Mesenchymal stem cell (in vitro differentiated cells and primary cell): ENCODE results near the gene GNAZ.

Experiments
- DNase-seq: peaks from one replicate; pipeline ENCODE4 v3.0.0-alpha.2; 2013
- H2AFZ ChIP-seq: one replicate; pipeline ENCODE4 v1.6.1; 2013; ENCODE audit warnings: low read depth, mild to moderate bottlenecking, control low read depth, inconsistent platforms, low read length, moderate library complexity
- H2AK5ac ChIP-seq: 2 replicates; pipeline ENCODE4 v1.6.1; 2013; ENCODE audit warnings: low read length, moderate library complexity, mild to moderate bottlenecking, inconsistent platforms; ENCODE audit not compliant: severe bottlenecking
- H2BK120ac ChIP-seq: one replicate; pipeline ENCODE4 v1.6.1; 2013; ENCODE audit warnings: low read depth, mild to moderate bottlenecking, inconsistent platforms, low read length, moderate library complexity
- H2BK12ac ChIP-seq, 2 experiments: one replicate each; pipeline ENCODE4 v1.6.1; 2013; ENCODE audit warnings: inconsistent platforms in 2 of 2, low read length in 2 of 2, mild to moderate bottlenecking in 2 of 2, moderate library complexity in 2 of 2, control low read depth in 1 of 2
- H2BK15ac ChIP-seq: one replicate; pipeline ENCODE4 v1.6.1; 2013; ENCODE audit warnings: mild to moderate bottlenecking, low read depth, inconsistent platforms; ENCODE audit not compliant: poor library complexity, severe bottlenecking
- H2BK5ac ChIP-seq: 2 replicates; pipeline ENCODE4 v1.6.1; 2013; ENCODE audit warnings: low read depth, mild to moderate bottlenecking, low read length, control low read depth, inconsistent platforms; ENCODE audit not compliant: poor library complexity, severe bottlenecking
- H3K14ac ChIP-seq, 2 experiments: one replicate each; pipeline ENCODE4 v1.6.1; 2013; ENCODE audit warnings: inconsistent platforms in 2 of 2, low read length in 2 of 2, control low read depth in 1 of 2, mild to moderate bottlenecking in 1 of 2, moderate library complexity in 1 of 2
- H3K18ac ChIP-seq, 2 experiments: one replicate each; pipeline ENCODE4 v1.6.1; 2013; ENCODE audit warnings: inconsistent platforms in 2 of 2, low read length in 2 of 2, control low read depth in 1 of 2, low read depth in 1 of 2, mild to moderate bottlenecking in 1 of 2
- H3K23ac ChIP-seq, 2 experiments: one replicate each; pipeline ENCODE4 v1.6.1; 2013; ENCODE audit warnings: inconsistent platforms in 2 of 2, low read length in 2 of 2, mild to moderate bottlenecking in 2 of 2, moderate library complexity in 2 of 2, control low read depth in 1 of 2
- H3K27ac ChIP-seq: 2 replicates; pipeline ENCODE4 v1.5.1; 2013; ENCODE audit warnings: mild to moderate bottlenecking, moderate library complexity, low read length, control low read depth, inconsistent platforms; ENCODE audit not compliant: poor library complexity, severe bottlenecking
- H3K27me3 ChIP-seq, 2 experiments: 2 replicates each; pipeline versions ENCODE4 v1.6.1 to v1.7.0; 2013; ENCODE audit warnings: low read length in 2 of 2, mild to moderate bottlenecking in 2 of 2, moderate library complexity in 2 of 2, control low read depth in 1 of 2, inconsistent platforms in 1 of 2; ENCODE audit not compliant: control insufficient read depth in 1 of 2, insufficient read depth in 1 of 2
- H3K36me3 ChIP-seq, 2 experiments: 2 replicates each; pipeline versions ENCODE4 v1.6.1 to v1.7.0; 2013; ENCODE audit warnings: low read length in 2 of 2, control low read depth in 1 of 2, inconsistent platforms in 1 of 2, low read depth in 1 of 2, mild to moderate bottlenecking in 1 of 2; ENCODE audit not compliant: insufficient read depth in 2 of 2, control insufficient read depth in 1 of 2
- H3K4ac ChIP-seq, 2 experiments: one replicate each; pipeline ENCODE4 v1.6.1; 2013; ENCODE audit warnings: inconsistent platforms in 2 of 2, low read length in 2 of 2, mild to moderate bottlenecking in 2 of 2, moderate library complexity in 2 of 2, control low read depth in 1 of 2, low read depth in 1 of 2
- H3K4me1 ChIP-seq: 2 replicates; pipeline ENCODE4 v1.6.1; 2013; ENCODE audit warnings: low read depth, low read length, control low read depth; ENCODE audit not compliant: control insufficient read depth, insufficient read depth
- H3K4me2 ChIP-seq: 2 replicates; pipeline ENCODE4 v1.6.1; 2013; ENCODE audit warnings: low read length, mild to moderate bottlenecking, inconsistent platforms; ENCODE audit not compliant: poor library complexity, severe bottlenecking
- H3K4me3 ChIP-seq, 2 experiments: 2 replicates each; pipeline versions ENCODE4 v1.5.1 to v1.7.0; 2013; ENCODE audit warnings: low read length in 2 of 2, mild to moderate bottlenecking in 2 of 2, control low read depth in 1 of 2, low read depth in 1 of 2; ENCODE audit not compliant: insufficient read depth in 1 of 2
- H3K79me1 ChIP-seq: replicated peaks from 2 replicates; pipeline ENCODE4 v1.6.1; 2013; ENCODE audit warnings: mild to moderate bottlenecking, control low read depth, low read length, inconsistent platforms; ENCODE audit not compliant: poor library complexity, severe bottlenecking
- H3K9ac ChIP-seq: 2 replicates; pipeline ENCODE4 v1.7.0; 2013; ENCODE audit warnings: mild to moderate bottlenecking, low read length, moderate library complexity
- H3K9me3 ChIP-seq: 2 replicates; pipeline ENCODE4 v1.7.0; 2013; ENCODE audit warnings: mild to moderate bottlenecking, low read length; ENCODE audit not compliant: control insufficient read depth
- H4K8ac ChIP-seq: one replicate; pipeline ENCODE4 v1.6.1; 2013; ENCODE audit warnings: inconsistent platforms, mild to moderate bottlenecking, low read length, moderate library complexity
- H4K91ac ChIP-seq: one replicate; pipeline ENCODE4 v1.6.1; 2013; ENCODE audit warnings: mild to moderate bottlenecking, low read length, inconsistent platforms
- WGBS: methylation state at CpG from one replicate; pipeline ENCODE4 v1.1.7; 2013; ENCODE audit warnings: mixed read lengths; 5-methylcytosine and 5-hydroxymethylcytosine counted together

The GNAZ gene

GRCh38 chr22:23086263-23086662 lies 15.9 kb downstream of the GNAZ start:
- WGBS = 80% methylated on average over 12 of the region's 12 CpGs

GRCh38 chr22:23086787-23087186 lies 16.5 kb downstream of the GNAZ start:
- Histone ChIP-seq H3K23ac (no peak overlapping the region), H3K36me3 (no peaks in the 10 kb centered on the region), H3K27ac (no peak overlapping the region), H3K27me3 (peaks cover 3% of the 10 kb centered on the region in 2 experiments), H3K9ac (no peak overlapping the region), H3K14ac (no peak overlapping the region), H2BK15ac (no peak overlapping the region), H3K4me3 (no peak overlapping the region), H4K8ac (no peak overlapping the region), H2BK5ac (no peak overlapping the region), H2BK12ac (no peak overlapping the region), H3K9me3 (no peaks in the 10 kb centered on the region), H3K79me1 (no peaks in the 10 kb centered on the region), H2BK120ac (no peak overlapping the region), H4K91ac (no peak overlapping the region), H3K4me2 (no peak overlapping the region), H2AFZ (no peak overlapping the region), H3K18ac (no peak overlapping the region), H3K4me1 (peaks cover 4% of the 10 kb centered on the region), H3K4ac (no peak overlapping the region), H2AK5ac (no peak overlapping the region)
- no peak for DNase-seq
- WGBS = 86% methylated on average over 10 of the region's 10 CpGs

More at GRCh38 chr22:23086263-23086662, 15.9 kb downstream of the GNAZ start:
- no peak overlapping the region for H3K23ac ChIP-seq
- H3K27ac ChIP-seq = no peak overlapping the region
- no peak overlapping the region for H3K4me3 ChIP-seq
- H3K9me3 ChIP-seq = no peaks in the 10 kb centered on the region
- H4K8ac ChIP-seq = no peak overlapping the region
- no peak overlapping the region for H2BK15ac ChIP-seq
- peaks cover 3% of the 10 kb centered on the region in 2 experiments for H3K27me3 ChIP-seq
- no peak overlapping the region for H2BK12ac ChIP-seq
- H3K4me1 ChIP-seq = peaks cover 4% of the 10 kb centered on the region
- no peak overlapping the region for H3K9ac ChIP-seq
- no peak overlapping the region for H2BK120ac ChIP-seq
- no peak overlapping the region for H3K18ac ChIP-seq
- H2AK5ac ChIP-seq = no peak overlapping the region
- no peak overlapping the region for H3K4ac ChIP-seq
- H3K14ac ChIP-seq = no peak overlapping the region
- no peaks in the 10 kb centered on the region for H3K36me3 ChIP-seq
- H3K4me2 ChIP-seq = no peak overlapping the region
- H3K79me1 ChIP-seq = no peaks in the 10 kb centered on the region
- DNase-seq = no peak
- no peak overlapping the region for H2BK5ac ChIP-seq
- H2AFZ ChIP-seq = no peak overlapping the region
- H4K91ac ChIP-seq = no peak overlapping the region

- no peak overlapping the region for H3K9ac ChIP-seq
- H2BK12ac ChIP-seq = no peak overlapping the region
- no peak overlapping the region for H3K4me3 ChIP-seq
- peaks cover 4% of the 10 kb centered on the region for H3K4me1 ChIP-seq
- H3K9me3 ChIP-seq = no peaks in the 10 kb centered on the region
- no peak overlapping the region for H2AK5ac ChIP-seq
- H3K14ac ChIP-seq = no peak overlapping the region
- DNase-seq = no peak
- H3K4ac ChIP-seq = no peak overlapping the region
- H2AFZ ChIP-seq = no peak overlapping the region
- H4K91ac ChIP-seq = no peak overlapping the region
- no peak overlapping the region for H2BK5ac ChIP-seq
- H3K36me3 ChIP-seq = no peaks in the 10 kb centered on the region
- H3K23ac ChIP-seq = no peak overlapping the region
- H3K4me2 ChIP-seq = no peak overlapping the region
- no peak overlapping the region for H2BK120ac ChIP-seq
- no peak overlapping the region for H3K27ac ChIP-seq
- no peaks in the 10 kb centered on the region for H3K79me1 ChIP-seq
- no peak overlapping the region for H2BK15ac ChIP-seq
- 69% methylated on average over 8 of the region's 8 CpGs for WGBS
- peaks cover 0 to 3% of the 10 kb centered on the region in 2 experiments for H3K27me3 ChIP-seq
- no peak overlapping the region for H4K8ac ChIP-seq
- no peak overlapping the region for H3K18ac ChIP-seq
These were observed 17.9 kb downstream of the GNAZ start for GRCh38 chr22:23088199-23088604.

DNA sequence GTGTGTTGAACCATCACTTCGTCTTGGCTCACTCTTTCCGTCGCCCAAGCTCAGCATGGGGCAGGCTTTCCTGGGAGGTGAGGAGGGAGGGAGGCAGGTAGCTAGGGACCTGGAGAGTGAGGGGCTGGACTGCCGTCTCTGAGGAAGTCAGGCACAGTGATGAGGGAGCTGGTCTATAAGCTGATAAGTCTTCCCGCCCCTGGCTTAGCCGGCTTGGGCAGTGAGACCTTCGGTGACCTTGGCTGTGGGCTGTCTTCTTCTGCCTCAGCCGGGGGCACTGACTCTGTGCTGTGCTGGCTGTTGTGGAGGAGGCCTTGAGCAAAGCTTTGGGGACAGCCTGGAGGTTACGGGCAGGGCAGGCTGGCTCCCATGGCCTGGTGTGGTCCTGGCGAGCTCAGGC lies 18.7 kb downstream of the GNAZ start:
- no peak overlapping the region for H4K91ac ChIP-seq
- no peak overlapping the region for H2AFZ ChIP-seq
- H2AK5ac ChIP-seq = no peak overlapping the region
- no peak overlapping the region for H3K14ac ChIP-seq
- H3K23ac ChIP-seq = no peak overlapping the region
- H3K4me1 ChIP-seq = peaks cover 4% of the 10 kb centered on the region
- H3K27ac ChIP-seq = no peak overlapping the region
- no peak overlapping the region for H4K8ac ChIP-seq
- no peak overlapping the region for H2BK12ac ChIP-seq
- H3K36me3 ChIP-seq = no peaks in the 10 kb centered on the region
- H2BK120ac ChIP-seq = no peak overlapping the region
- 82% methylated on average over 10 of the region's 10 CpGs for WGBS
- no peak overlapping the region for H3K4me3 ChIP-seq
- H2BK5ac ChIP-seq = no peak overlapping the region
- no peaks in the 10 kb centered on the region for H3K9me3 ChIP-seq
- H3K4me2 ChIP-seq = no peak overlapping the region
- no peak for DNase-seq
- no peaks in the 10 kb centered on the region for H3K79me1 ChIP-seq
- no peaks in the 10 kb centered on the region for H3K27me3 ChIP-seq
- no peak overlapping the region for H3K18ac ChIP-seq
- H2BK15ac ChIP-seq = no peak overlapping the region
- no peak overlapping the region for H3K4ac ChIP-seq
- H3K9ac ChIP-seq = no peak overlapping the region
